Measurements from ENCODE around the gene OGG1. TPM values are rescaled to one million over a fixed set of nuclear protein-coding genes. Genes with fewer than 3 reads are reported as not detected.
"Not testable (repeated sequence)": the region's sequence is repeated elsewhere in the genome, so short reads cannot be mapped to it uniquely, and the experiment has no call there.

OGG1 gene
- total RNA-seq, 4 donors from 2014 or later, result 51.2 to 163 (median 74.1) TPM

DNA sequence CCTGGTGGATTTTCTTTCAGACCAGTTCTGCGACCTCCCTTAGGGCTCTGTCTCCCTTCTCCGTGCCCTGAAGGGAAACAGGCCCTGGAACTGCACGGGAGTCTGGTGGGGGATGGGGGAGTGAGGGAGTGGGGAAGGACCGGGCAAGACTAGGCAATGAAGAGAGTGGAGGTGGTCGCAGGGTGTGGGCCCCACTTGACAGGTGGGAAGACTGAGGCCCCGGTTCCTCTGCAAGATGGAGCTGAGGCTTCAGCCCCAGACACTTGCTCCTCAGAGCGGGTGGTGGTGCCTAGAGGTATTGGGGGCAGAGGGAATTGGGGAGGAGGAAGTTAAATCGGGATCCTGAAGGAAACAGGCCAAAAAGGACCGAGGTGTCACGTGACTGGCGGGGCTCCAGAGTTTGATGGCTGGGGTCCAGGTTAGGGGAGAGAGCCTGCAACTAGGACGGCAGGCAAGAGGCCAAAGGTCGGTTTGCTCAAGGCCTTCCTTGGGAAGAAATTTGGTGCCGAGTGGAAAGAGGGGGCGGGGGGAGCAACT lies 20.6 kb downstream of the OGG1 start:
- TF ChIP-seq POLR2A (IDR thresholded peaks at IDR 0.05), result no peak
- no peak for TF ChIP-seq CTCF (IDR thresholded peaks at IDR 0.05)
- Histone ChIP-seq H3K36me3 (no peaks in the 10 kb centered on the region), H3K9me3 (no peaks in the 10 kb centered on the region), H3K4me3 (peak overlapping the region; percentile 25 to 74 (median 56)), H3K27me3 (no peaks in the 10 kb centered on the region), H3K4me1 (peaks cover 0 to 22% (median 6%) of the 10 kb centered on the region in 4 donors), H3K27ac (peak overlapping the region; percentile 29 to 87 (median 76))
- DNase-seq, result peak; percentile 36 to 87 (median 77)

- not testable (repeated sequence) for H3K4me3 ChIP-seq, H3K36me3 ChIP-seq, H3K9me3 ChIP-seq, DNase-seq, H3K27me3 ChIP-seq
- H3K27ac ChIP-seq, result peak overlapping the region in 1 of 4 donors; percentile 82
- H3K4me1 ChIP-seq, result peaks cover 0 to 22% (median 6%) of the 10 kb centered on the region in 4 donors
Measured at GRCh38 chr3:9771007-9771406, 21.3 kb downstream of the OGG1 start.

DNA sequence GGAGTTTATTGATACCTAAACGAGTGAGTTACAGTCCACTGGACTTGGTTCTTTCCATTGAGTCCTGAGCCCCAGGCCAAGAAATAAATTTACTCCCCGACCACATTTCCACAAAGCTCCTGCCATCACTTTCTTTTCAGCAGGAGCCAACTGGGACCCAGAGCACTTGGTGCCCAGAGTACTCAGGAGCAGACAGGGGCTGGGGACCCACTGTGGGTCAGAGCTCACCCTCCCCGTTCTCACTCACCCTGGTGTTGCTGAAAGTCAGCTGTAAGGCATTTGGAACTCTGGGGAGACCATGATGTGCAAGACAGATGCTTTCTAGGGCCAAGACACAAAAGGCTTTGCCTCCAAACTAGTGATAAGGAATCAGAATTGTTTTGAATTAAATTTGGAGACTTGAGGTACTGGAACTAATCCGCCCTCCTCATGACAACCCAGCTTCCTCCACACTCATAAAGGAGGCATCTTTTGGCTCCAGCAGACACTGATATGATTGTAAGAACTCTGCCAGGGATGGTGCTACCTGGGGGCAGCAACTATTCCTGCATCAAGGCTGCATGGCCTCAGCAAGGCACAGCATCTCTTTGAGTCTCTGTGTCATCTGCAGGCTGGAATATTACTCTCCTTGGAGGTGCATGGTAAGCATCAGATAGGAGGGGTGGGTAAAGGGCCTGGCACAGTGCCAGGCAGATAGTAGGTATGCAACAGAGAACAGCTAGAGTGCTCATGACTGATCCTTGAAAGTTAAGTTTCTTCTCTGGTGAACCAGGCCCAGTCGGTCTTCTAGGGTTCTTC lies 27.3 kb downstream of the OGG1 start:
- H3K9me3 ChIP-seq, result no peaks in the 10 kb centered on the region
- no peak overlapping the region for H3K4me3 ChIP-seq
- no peak overlapping the region for H3K27ac ChIP-seq
- no peaks in the 10 kb centered on the region for H3K27me3 ChIP-seq
- DNase-seq, result no peak
- H3K36me3 ChIP-seq, result peaks cover 0 to 22% (median 0%) of the 10 kb centered on the region in 3 donors
- no peak for TF ChIP-seq CTCF (IDR thresholded peaks at IDR 0.05)
- TF ChIP-seq POLR2A (IDR thresholded peaks at IDR 0.05), result no peak
- peaks cover 10 to 31% (median 17%) of the 10 kb centered on the region in 4 donors for H3K4me1 ChIP-seq

- no peak overlapping the region for H3K27ac ChIP-seq
- DNase-seq, result no peak
- H3K4me3 ChIP-seq, result no peak overlapping the region
- H3K27me3 ChIP-seq, result no peaks in the 10 kb centered on the region
- H3K9me3 ChIP-seq, result no peaks in the 10 kb centered on the region
- peaks cover 0 to 28% (median 0%) of the 10 kb centered on the region in 3 donors for H3K36me3 ChIP-seq
- peaks cover 10 to 31% (median 17%) of the 10 kb centered on the region in 4 donors for H3K4me1 ChIP-seq
- TF ChIP-seq POLR2A (IDR thresholded peaks at IDR 0.05), result no peak
Measured at GRCh38 chr3:9777694-9778021, 27.9 kb downstream of the OGG1 start.

- peak overlapping the region in 2 of 4 donors; percentile 34 to 74 for H3K27ac ChIP-seq
- no peak for TF ChIP-seq CTCF (IDR thresholded peaks at IDR 0.05)
- TF ChIP-seq POLR2A (IDR thresholded peaks at IDR 0.05), result no peak
Measured at GRCh38 chr3:9778143-9779074, 28.7 kb downstream of the OGG1 start.

GRCh38 chr3:9779075-9779593 lies 29.4 kb downstream of the OGG1 start:
- no peak for DNase-seq
- Histone ChIP-seq H3K27ac (peak overlapping the region in 3 of 4 donors; percentile 34 to 74 (median 68)), H3K4me1 (peaks cover 10 to 31% (median 17%) of the 10 kb centered on the region in 4 donors), H3K27me3 (no peaks in the 10 kb centered on the region), H3K9me3 (no peaks in the 10 kb centered on the region), H3K36me3 (peaks cover 0 to 42% (median 0%) of the 10 kb centered on the region in 3 donors), H3K4me3 (no peak overlapping the region)
- no peak for TF ChIP-seq POLR2A (IDR thresholded peaks at IDR 0.05)
- TF ChIP-seq CTCF (IDR thresholded peaks at IDR 0.05), result no peak

More at GRCh38 chr3:9778143-9779074, 28.7 kb downstream of the OGG1 start:
- Histone ChIP-seq H3K4me1 (peaks cover 10 to 31% (median 17%) of the 10 kb centered on the region in 4 donors), H3K27me3 (no peaks in the 10 kb centered on the region), H3K9me3 (no peaks in the 10 kb centered on the region), H3K4me3 (no peak overlapping the region), H3K36me3 (peaks cover 0 to 34% (median 0%) of the 10 kb centered on the region in 3 donors)
- no peak for DNase-seq
